SK-N-MC (cell line): ENCODE data around the gene ZDBF2.

ENCODE experiments used
- EZH2 ChIP-seq: fragments of 200-600 bp; sonication (generic); IDR thresholded peaks from one replicate; pipeline ENCODE4 v1.6.1; 2017; ENCODE audit warnings: antibody characterized with exemption
- FOXP2 ChIP-seq: optimal IDR thresholded peaks from 2 replicates; pipeline ENCODE3; 2011; ENCODE audit warnings: mild to moderate bottlenecking, moderate library complexity; ENCODE audit not compliant: insufficient read depth; ENCODE audit errors: extremely low read length, control extremely low read depth
- POLR2AphosphoS5 ChIP-seq: IDR thresholded peaks from 2 replicates; pipeline ENCODE4 v1.6.1; 2012; ENCODE audit warnings: mild to moderate bottlenecking, low read depth, low read length, borderline replicate concordance

- TF ChIP-seq POLR2AphosphoS5 = no peak
- no peak for TF ChIP-seq EZH2
- no peak for TF ChIP-seq FOXP2
Observed at GRCh38 chr2:206267567-206267966, 6.9 kb upstream of the ZDBF2 start.
